B cell (primary cell): ENCODE data around the gene LRRC4. TPM values are rescaled to one million over a fixed set of nuclear protein-coding genes. Genes with fewer than 3 reads are reported as not detected.

Source experiments
- ATAC-seq: fragments of 200-7000 bp; cut with Tn5 transposase; one replicate; pipeline ENCODE4 v1.10.0; 2021; ENCODE audit warnings: low read depth, mild to moderate bottlenecking, moderate number of reproducible peaks, moderate library complexity
- CTCF ChIA-PET: fragments of 350-600 bp; sonication (Branson Sonifier 250); formaldehyde crosslinking; loops from one replicate; lab custom pipeline; 2021; ENCODE audit warnings: antibody characterized with exemption, inconsistent platforms; lab: Charles Lee
- POLR2A ChIA-PET: fragments of 350-600 bp; sonication (Branson Sonifier 250); formaldehyde crosslinking; loops from one replicate; lab custom pipeline; 2021; ENCODE audit warnings: antibody characterized with exemption; lab: Charles Lee
- DNase-seq: peaks from one replicate; pipeline ENCODE4 v3.0.0; 2013
- H2AFZ ChIP-seq: 2 replicates; pipeline ENCODE4 v1.6.1; 2012; ENCODE audit warnings: mild to moderate bottlenecking, low read depth, low read length; ENCODE audit not compliant: insufficient read depth, poor library complexity, severe bottlenecking
- H3K27ac ChIP-seq, 2 donors: 1 replicate in 1 of 2; 2 replicates in 1 of 2; pipeline ENCODE4 v1.5.1; 2012 to 2013; ENCODE audit warnings: low read length in 2 of 2, mild to moderate bottlenecking in 2 of 2, moderate library complexity in 1 of 2
- H3K27me3 ChIP-seq, 4 experiments: fragments of 200-600 bp in 1 of 4; sonication (generic) in 1 of 4; replicated peaks in 1 of 4; 1 replicate in 2 of 4; 2 replicates in 2 of 4; pipeline versions ENCODE4 v1.6.1 to v1.7.0; 2013 to 2016; ENCODE audit warnings: low read length in 3 of 4, mild to moderate bottlenecking in 2 of 4, mixed read lengths in 1 of 4, moderate library complexity in 1 of 4; ENCODE audit not compliant: insufficient read depth in 4 of 4, control insufficient read depth in 3 of 4; ENCODE audit errors: control extremely low read depth in 1 of 4
- H3K36me3 ChIP-seq, 2 experiments: replicated peaks in 1 of 2; 1 replicate in 1 of 2; 2 replicates in 1 of 2; pipeline versions ENCODE4 v1.6.1 to v1.7.1; 2013; ENCODE audit warnings: low read length in 1 of 2; ENCODE audit not compliant: insufficient read depth in 2 of 2, control insufficient read depth in 1 of 2; ENCODE audit errors: control extremely low read depth in 1 of 2, extremely low read depth in 1 of 2
- H3K4me1 ChIP-seq, 2 donors: fragments of 200-600 bp in 1 of 2; sonication (generic) in 1 of 2; 1 replicate in 1 of 2; 2 replicates in 1 of 2; pipeline versions ENCODE4 v1.5.1 to v1.6.1; 2013 to 2017; ENCODE audit warnings: low read length in 2 of 2; ENCODE audit not compliant: control insufficient read depth in 2 of 2, insufficient read depth in 2 of 2
- H3K4me2 ChIP-seq: replicated peaks from 2 replicates; pipeline ENCODE3; 2012; ENCODE audit warnings: mild to moderate bottlenecking, low read depth, low read length; ENCODE audit not compliant: poor library complexity, severe bottlenecking
- H3K4me3 ChIP-seq, 5 experiments: fragments of 200-600 bp in 1 of 5; sonication (generic) in 1 of 5; 1 replicate in 3 of 5; 2 replicates in 2 of 5; pipeline versions ENCODE4 v1.5.1 to v1.7.0; 2011 to 2016; ENCODE audit warnings: low read length in 4 of 5, mild to moderate bottlenecking in 4 of 5, low read depth in 2 of 5, control low read depth in 1 of 5, moderate library complexity in 1 of 5; ENCODE audit not compliant: insufficient read depth in 1 of 5; ENCODE audit errors: control extremely low read depth in 1 of 5, extremely low read depth in 1 of 5
- H3K79me2 ChIP-seq: fragments of 200-600 bp; sonication (generic); one replicate; pipeline ENCODE4 v1.6.0; 2016; ENCODE audit warnings: low read length; ENCODE audit not compliant: control insufficient read depth, insufficient read depth
- H3K9ac ChIP-seq: fragments of 200-600 bp; sonication (generic); 2 replicates; pipeline ENCODE4 v1.6.1; 2017; ENCODE audit warnings: mild to moderate bottlenecking, low read length, moderate library complexity
- H3K9me3 ChIP-seq, 3 donors: one replicate each; pipeline versions ENCODE4 v1.6.1 to v1.7.1; 2013; ENCODE audit warnings: low read length in 2 of 3; ENCODE audit not compliant: control insufficient read depth in 2 of 3, insufficient read depth in 1 of 3; ENCODE audit errors: control extremely low read depth in 1 of 3
- H4K20me1 ChIP-seq: 2 replicates; pipeline ENCODE4 v1.6.0; 2012; ENCODE audit warnings: mild to moderate bottlenecking, low read length; ENCODE audit not compliant: insufficient read depth, control insufficient read depth, poor library complexity, severe bottlenecking
- H3K27ac Mint-ChIP-seq: one replicate; pipeline ENCODE4 v1.8.0; 2021; ENCODE audit warnings: mixed read lengths
- H3K27me3 Mint-ChIP-seq: one replicate; pipeline ENCODE4 v1.8.0; 2021; ENCODE audit warnings: mixed read lengths
- H3K4me1 Mint-ChIP-seq: one replicate; pipeline ENCODE4 v1.8.0; 2021; ENCODE audit warnings: mixed read lengths
- H3K4me3 Mint-ChIP-seq: one replicate; pipeline ENCODE4 v1.8.0; 2021; ENCODE audit warnings: mixed read lengths
- H3K9me3 Mint-ChIP-seq: one replicate; pipeline ENCODE4 v1.8.0; 2022; ENCODE audit warnings: mixed read lengths; ENCODE audit not compliant: insufficient read depth
- EZH2 ChIP-seq: IDR thresholded peaks from 2 replicates; pipeline ENCODE4 v1.6.1; 2012; ENCODE audit warnings: borderline replicate concordance, low read depth, mild to moderate bottlenecking, moderate library complexity, low read length; ENCODE audit not compliant: insufficient read depth, poor library complexity, severe bottlenecking
- WGBS: methylation state at CpG from one replicate; pipeline ENCODE4 v1.1.5; 2013; ENCODE audit warnings: missing lambda C conversion rate; ENCODE audit not compliant: insufficient coverage; 5-methylcytosine and 5-hydroxymethylcytosine counted together
- intact Hi-C: fragments of 100-400 bp; cut with micrococcal nuclease; formaldehyde crosslinking; loops from one replicate; pipeline ENCODE4 v1.10.0; 2022
- polyA plus RNA-seq: library from polyadenylated mRNA; depleted of rRNA; stranded (reverse); fragments of >200 nt; gene quantifications from 2 replicates; pipeline ENCODE4 v1.2.3, GENCODE V29; 2012
- total RNA-seq, 2 donors: library from RNA; stranded (reverse); fragments of 120-200 nt in 1 of 2; gene quantifications; 1 replicate in 1 of 2; 2 replicates in 1 of 2; pipeline versions ENCODE4 v1.2.3 to v1.2.4, GENCODE V29; 2013 to 2022
- TF ChIP-seq, protein P1 (sequence below): fragments of 200-600 bp; IDR thresholded peaks from one replicate; pipeline ENCODE4 v1.8.0; 2022; ENCODE audit warnings: antibody characterized with exemption, mild to moderate bottlenecking

The LRRC4 gene
- total and polyA plus RNA-seq, 2 donors (not counting 1 experiment from before 2014, with no cell fraction given): 0.98 to 1.2 TPM

DNA sequence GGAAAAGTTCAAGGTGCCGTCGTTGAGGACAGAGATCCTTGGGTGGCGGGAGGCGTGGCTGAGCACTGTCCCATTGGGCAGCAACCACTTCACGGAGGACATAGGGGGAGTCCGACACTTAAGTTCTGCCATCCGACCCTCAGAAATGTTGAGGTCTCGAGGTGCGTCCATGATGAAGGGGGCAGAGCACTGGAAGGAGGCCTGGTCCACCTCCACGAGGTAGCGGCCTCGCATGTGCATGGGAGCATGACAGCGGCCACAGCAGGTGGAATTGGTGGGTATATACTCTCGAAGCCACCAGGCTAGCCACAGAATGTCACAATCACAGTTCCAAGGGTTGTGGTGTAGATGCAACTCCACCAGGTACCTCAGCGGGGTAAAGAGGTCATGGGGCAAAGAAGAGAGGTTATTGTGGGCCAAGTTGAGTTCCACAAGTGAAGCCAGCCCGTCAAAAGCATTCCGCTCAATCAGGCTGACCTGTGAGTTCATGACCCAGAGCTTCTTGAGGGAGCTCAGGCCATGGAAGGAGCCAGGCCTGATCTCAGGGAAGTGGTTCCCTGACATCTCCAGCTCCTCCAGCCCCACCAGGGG is 1.7 kb downstream of the LRRC4 start:
- Histone ChIP-seq H3K27me3 (peaks cover 0 to 18% (median 0%) of the 10 kb centered on the region in 4 experiments), H3K27ac (no peak overlapping the region), H3K4me1 (peaks cover 10 to 15% of the 10 kb centered on the region in 2 donors), H3K9me3 (peaks cover 0 to 7% (median 0%) of the 10 kb centered on the region in 3 donors), H3K4me2 (no peak overlapping the region), H3K4me3 (no peak overlapping the region), H3K79me2 (peaks cover 14% of the 10 kb centered on the region), H2AFZ (no peak overlapping the region), H3K36me3 (no peaks in the 10 kb centered on the region), H3K9ac (no peak overlapping the region), H4K20me1 (peaks cover 45% of the 10 kb centered on the region)
- no peak for TF ChIP-seq EZH2
- TF ChIP-seq, protein P1, sequence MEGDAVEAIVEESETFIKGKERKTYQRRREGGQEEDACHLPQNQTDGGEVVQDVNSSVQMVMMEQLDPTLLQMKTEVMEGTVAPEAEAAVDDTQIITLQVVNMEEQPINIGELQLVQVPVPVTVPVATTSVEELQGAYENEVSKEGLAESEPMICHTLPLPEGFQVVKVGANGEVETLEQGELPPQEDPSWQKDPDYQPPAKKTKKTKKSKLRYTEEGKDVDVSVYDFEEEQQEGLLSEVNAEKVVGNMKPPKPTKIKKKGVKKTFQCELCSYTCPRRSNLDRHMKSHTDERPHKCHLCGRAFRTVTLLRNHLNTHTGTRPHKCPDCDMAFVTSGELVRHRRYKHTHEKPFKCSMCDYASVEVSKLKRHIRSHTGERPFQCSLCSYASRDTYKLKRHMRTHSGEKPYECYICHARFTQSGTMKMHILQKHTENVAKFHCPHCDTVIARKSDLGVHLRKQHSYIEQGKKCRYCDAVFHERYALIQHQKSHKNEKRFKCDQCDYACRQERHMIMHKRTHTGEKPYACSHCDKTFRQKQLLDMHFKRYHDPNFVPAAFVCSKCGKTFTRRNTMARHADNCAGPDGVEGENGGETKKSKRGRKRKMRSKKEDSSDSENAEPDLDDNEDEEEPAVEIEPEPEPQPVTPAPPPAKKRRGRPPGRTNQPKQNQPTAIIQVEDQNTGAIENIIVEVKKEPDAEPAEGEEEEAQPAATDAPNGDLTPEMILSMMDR: no peak
- H3K4me1 Mint-ChIP-seq: peaks cover 16% of the 10 kb centered on the region
- ATAC-seq (no peak), DNase-seq (no peak)
- H3K27ac Mint-ChIP-seq: no peak overlapping the region
- intact Hi-C loops: no loop called here
- ChIA-PET POLR2A (no interaction called here), CTCF (interaction anchor here (1.2 kb wide), 1 partner anchor 320 kb away, joined by 4 read pairs; no protein-coding TSS in a partner anchor)
- H3K4me3 Mint-ChIP-seq: peak overlapping the region; percentile 78
- WGBS: 98% methylated on average over 17 of the region's 17 CpGs
- peaks cover 8% of the 10 kb centered on the region for H3K27me3 Mint-ChIP-seq
- H3K9me3 Mint-ChIP-seq: no peaks in the 10 kb centered on the region

GRCh38 chr7:128027485-128027980 is 3.7 kb downstream of the LRRC4 start:
- Mint-ChIP-seq H3K27me3 (peaks cover 8% of the 10 kb centered on the region), H3K27ac (no peak overlapping the region), H3K4me3 (no peak overlapping the region), H3K4me1 (peaks cover 14% of the 10 kb centered on the region), H3K9me3 (no peaks in the 10 kb centered on the region)
- POLR2A ChIA-PET: no interaction called here
- WGBS: 95% methylated on average over 3 of the region's 4 CpGs
- Histone ChIP-seq H3K4me2 (no peak overlapping the region), H3K9ac (no peak overlapping the region), H3K79me2 (peaks cover 6% of the 10 kb centered on the region), H4K20me1 (peaks cover 25% of the 10 kb centered on the region), H2AFZ (no peak overlapping the region), H3K4me3 (no peak overlapping the region), H3K36me3 (peaks cover 4% of the 10 kb centered on the region in 2 experiments), H3K9me3 (peaks cover 0 to 7% (median 0%) of the 10 kb centered on the region in 3 donors), H3K27ac (no peak overlapping the region), H3K4me1 (peaks cover 5 to 7% of the 10 kb centered on the region in 2 donors), H3K27me3 (peaks cover 0 to 9% (median 0%) of the 10 kb centered on the region in 4 experiments)
- no peak for DNase-seq
- CTCF ChIA-PET: no interaction called here
- intact Hi-C loops: no loop called here
- ATAC-seq: no peak
- TF ChIP-seq, protein P1: no peak
- no peak for TF ChIP-seq EZH2
